Left colon (tissue), 2 donors: ENCODE measurements around the gene MGLL. TPM values are rescaled to one million over a fixed set of nuclear protein-coding genes. Genes with fewer than 3 reads are reported as not detected.

Experiments used
- ATAC-seq: fragments of 200-7000 bp; cut with Tn5 transposase; one replicate; pipeline ENCODE4 v1.9.1; 2020; ENCODE audit warnings: mild to moderate bottlenecking, moderate library complexity
- DNase-seq, 2 donors: peaks; one replicate each; pipeline ENCODE4 v3.0.0-alpha.2; 2020
- intact Hi-C, 2 donors: fragments of 100-400 bp; cut with DNase I in 1 of 2; cut with micrococcal nuclease in 1 of 2; formaldehyde crosslinking; loops; one replicate each; pipeline versions ENCODE4 v1.11.2 to v1.14.0; 2022; cut with DNase I, micrococcal nuclease
- total RNA-seq, 2 donors: library from RNA; stranded (reverse); fragmentation: NEBNext Ultra II Directional; extraction: Animal tissue kit (Norgen Biotek cat#: 25700); gene quantifications; one replicate each; pipeline ENCODE4 v1.2.1, GENCODE V29; 2021
- donor health status: DM: no; HTN: no; CAD: no.
- donor health status: DM: yes; HTN: yes; CAD: no.

Gene MGLL
- total RNA-seq, 2 donors from 2014 or later = 271 to 338 TPM

GRCh38 chr3:127679534-127680145 is 142.7 kb downstream of the MGLL start:
- intact Hi-C loops = loop anchor here (10.0 kb wide), 1 partner anchor 145 kb away; the partner anchor contains the start of gene MGLL (in 2 of the 2)
- DNase-seq = peak in 1 of 2 donors; percentile 21

GRCh38 chr3:127678611-127679533 is 143.4 kb downstream of the MGLL start:
- DNase-seq = peak in 1 of 2 donors; percentile 17
- intact Hi-C loops = loop anchor here in 1 of 2 donors (10.0 kb wide), 1 partner anchor 146 kb away; the partner anchor contains the start of gene MGLL
- ATAC-seq = no peak

More at GRCh38 chr3:127679534-127680145, 142.7 kb downstream of the MGLL start:
- ATAC-seq = no peak

- no peak for DNase-seq
- intact Hi-C loops = loop anchor here in 1 of 2 donors (10.0 kb wide), 1 partner anchor 147 kb away; the partner anchor contains the start of gene MGLL
- ATAC-seq = no peak
These were observed 144.1 kb downstream of the MGLL start for GRCh38 chr3:127678315-127678599.

- DNase-seq (no peak), ATAC-seq (no peak)
- intact Hi-C loops = loop anchor here in 1 of 2 donors (10.0 kb wide), 1 partner anchor 147 kb away; the partner anchor contains the start of gene MGLL
These were observed 144.6 kb downstream of the MGLL start for GRCh38 chr3:127677541-127678314.

GRCh38 chr3:127676921-127677351 is 145.4 kb downstream of the MGLL start:
- ATAC-seq = no peak
- DNase-seq = no peak
- intact Hi-C loops = loop anchor here in 1 of 2 donors (10.0 kb wide), 1 partner anchor 148 kb away; the partner anchor contains the start of gene MGLL

- DNase-seq = no peak
- no peak for ATAC-seq
- intact Hi-C loops = loop anchor here in 1 of 2 donors (10.0 kb wide), 1 partner anchor 148 kb away; the partner anchor contains the start of gene MGLL
These were observed 145.9 kb downstream of the MGLL start for GRCh38 chr3:127676456-127676855.

- ATAC-seq = no peak
- DNase-seq = peak in 1 of 2 donors; percentile 23
- intact Hi-C loops = loop anchor here in 1 of 2 donors (10.0 kb wide), 1 partner anchor 149 kb away; the partner anchor contains the start of gene MGLL
These were observed 146.5 kb downstream of the MGLL start for GRCh38 chr3:127675651-127676391.

GRCh38 chr3:127674790-127675189 is 147.5 kb downstream of the MGLL start:
- DNase-seq (peak in 1 of 2 donors; percentile 20), ATAC-seq (no peak)

GRCh38 chr3:127674101-127674721 is 148.1 kb downstream of the MGLL start:
- DNase-seq = peak in 1 of 2 donors; percentile 22
- no peak for ATAC-seq
- intact Hi-C loops = loop anchor here in 1 of 2 donors (10.0 kb wide), 1 partner anchor 151 kb away; the partner anchor contains the start of gene MGLL

More at GRCh38 chr3:127674790-127675189, 147.5 kb downstream of the MGLL start:
- intact Hi-C loops = loop anchor here in 1 of 2 donors (10.0 kb wide), 1 partner anchor 150 kb away; the partner anchor contains the start of gene MGLL

GRCh38 chr3:127673191-127674100 is 148.9 kb downstream of the MGLL start:
- peak; percentile 54 for ATAC-seq
- DNase-seq = peak; percentile 67 to 77
- intact Hi-C loops = loop anchor here in 1 of 2 donors (10.0 kb wide), 1 partner anchor 151 kb away; the partner anchor contains the start of gene MGLL

- DNase-seq = peak; percentile 87 to 95
- peak; percentile 86 for ATAC-seq
- intact Hi-C loops = loop anchor here in 1 of 2 donors (10.0 kb wide), 1 partner anchor 152 kb away; the partner anchor contains the start of gene MGLL
These were observed 149.7 kb downstream of the MGLL start, which contains the start of gene ABTB1 for GRCh38 chr3:127672429-127673190. ABTB1 (plus strand) TSS chr3:127672952; CDS start chr3:127673026, 74 bp downstream.

- peak; percentile 28 to 48 for DNase-seq
- intact Hi-C loops = loop anchor here in 1 of 2 donors (10.0 kb wide), 1 partner anchor 153 kb away; the partner anchor contains the start of gene MGLL
- ATAC-seq = peak; percentile 43
These were observed 150.5 kb downstream of the MGLL start for GRCh38 chr3:127671523-127672428.

GRCh38 chr3:127670761-127671522 is 151.4 kb downstream of the MGLL start:
- intact Hi-C loops = loop anchor here in 1 of 2 donors (10.0 kb wide), 1 partner anchor 154 kb away; the partner anchor contains the start of gene MGLL
- DNase-seq = no peak
- ATAC-seq = no peak
